GM12864 (cell line): Measurements from ENCODE around the gene AHNAK2.

Experiments
- DNase-seq: peaks from one replicate; pipeline ENCODE4 v3.0.0-alpha.2; 2011; ENCODE audit warnings: low read depth
- H3K4me3 ChIP-seq: 2 replicates; pipeline ENCODE4 v1.5.1; 2011; ENCODE audit warnings: mild to moderate bottlenecking, low read depth, low read length, control low read depth
- CTCF ChIP-seq: IDR thresholded peaks from 2 replicates; pipeline ENCODE4 v1.5.1; 2011; ENCODE audit warnings: low read depth, mild to moderate bottlenecking, moderate library complexity, low read length, control low read depth, inconsistent platforms; ENCODE audit errors: missing control alignments

AHNAK2 gene

GRCh38 chr14:104898870-104899510, 79.2 kb downstream of the AHNAK2 start:
- no peak overlapping the region for H3K4me3 ChIP-seq
- DNase-seq, result no peak
- no peak for TF ChIP-seq CTCF

- no peak overlapping the region for H3K4me3 ChIP-seq
- no peak for TF ChIP-seq CTCF
- no peak for DNase-seq
Measured at GRCh38 chr14:104898195-104898558, 80.0 kb downstream of the AHNAK2 start.

GRCh38 chr14:104897330-104898194, 80.6 kb downstream of the AHNAK2 start:
- no peak for TF ChIP-seq CTCF
- DNase-seq, result no peak
- H3K4me3 ChIP-seq, result no peak overlapping the region

GRCh38 chr14:104895786-104896661, 82.2 kb downstream of the AHNAK2 start:
- no peak for DNase-seq
- no peak for TF ChIP-seq CTCF
- H3K4me3 ChIP-seq, result no peak overlapping the region

GRCh38 chr14:104895207-104895785, 82.9 kb downstream of the AHNAK2 start:
- no peak for DNase-seq
- no peak overlapping the region for H3K4me3 ChIP-seq
- no peak for TF ChIP-seq CTCF

GRCh38 chr14:104894331-104895206, 83.6 kb downstream of the AHNAK2 start:
- no peak for DNase-seq
- no peak for TF ChIP-seq CTCF
- no peak overlapping the region for H3K4me3 ChIP-seq
